Anterior cingulate cortex (tissue), 58 donors: ENCODE measurements around the gene CASKIN1.
"Not testable (repeated sequence)": the region's sequence is repeated elsewhere in the genome, so short reads cannot be mapped to it uniquely, and the experiment has no call there.

Source experiments
- DNase-seq, 58 donors: peaks; one replicate each; lab custom pipeline; 2025; lab: John Stamatoyannopoulos, UW

CASKIN1 gene

GRCh38 chr16:2210386-2211365 is 14.3 kb upstream of the CASKIN1 start, which contains the start of gene BRICD5:
Gene BRICD5 (minus strand): TSS chr16:2210863. CDS start chr16:2210833, 30 bp downstream.
- DNase-seq = no peak

GRCh38 chr16:2210009-2210332 is 13.6 kb upstream of the CASKIN1 start:
- no peak for DNase-seq

DNA sequence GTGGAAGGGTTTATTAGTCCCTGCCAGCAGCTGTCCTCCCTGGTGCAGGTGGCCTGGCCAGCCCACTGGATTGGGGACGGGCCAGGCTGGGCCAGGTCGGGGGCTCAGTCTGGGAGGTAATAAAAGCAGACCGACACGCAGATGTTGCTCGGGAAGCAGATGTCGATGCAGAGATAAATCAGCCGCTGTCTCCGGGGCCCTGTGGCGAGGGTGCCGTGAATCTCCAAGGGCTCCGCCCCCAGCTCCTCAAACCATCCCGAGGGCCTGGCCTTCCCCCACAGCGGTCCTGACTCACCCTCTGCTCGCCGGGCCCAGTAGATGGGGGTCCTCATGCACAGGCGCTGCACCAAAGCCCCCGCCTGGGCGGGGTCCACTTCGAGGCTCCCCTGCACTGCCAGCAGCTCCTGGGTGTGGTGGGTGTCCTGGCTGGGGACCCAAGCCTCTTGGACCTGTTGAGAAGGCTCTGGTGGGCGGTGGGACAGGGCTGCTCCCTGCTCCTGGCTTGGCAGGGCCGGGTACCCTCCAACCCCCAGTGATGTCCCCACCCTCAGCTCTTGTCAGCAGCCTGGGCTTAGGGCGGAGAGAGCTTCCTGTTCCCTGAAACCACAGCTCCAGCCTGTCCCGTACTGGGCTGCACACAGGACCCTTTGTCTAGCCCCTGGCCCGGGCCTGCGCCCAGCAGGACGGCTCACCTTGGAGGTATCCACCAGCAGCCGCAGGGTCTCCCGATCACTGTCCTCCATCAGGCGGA is 13.0 kb upstream of the CASKIN1 start:
- no peak for DNase-seq

GRCh38 chr16:2208772-2209171 is 12.4 kb upstream of the CASKIN1 start:
- no peak for DNase-seq

- no peak for DNase-seq
Measured at GRCh38 chr16:2208308-2208707, 11.9 kb upstream of the CASKIN1 start.

- DNase-seq = no peak
Measured at GRCh38 chr16:2207872-2208271, 11.5 kb upstream of the CASKIN1 start.

GRCh38 chr16:2206780-2207433 is 10.5 kb upstream of the CASKIN1 start:
- DNase-seq = no peak

- no peak for DNase-seq
Measured at GRCh38 chr16:2206420-2206779, 10.0 kb upstream of the CASKIN1 start.

- peak in 4 of 58 donors; percentile 45 to 67 (median 61) for DNase-seq
Measured at GRCh38 chr16:2205967-2206313, 9.5 kb upstream of the CASKIN1 start.

DNA sequence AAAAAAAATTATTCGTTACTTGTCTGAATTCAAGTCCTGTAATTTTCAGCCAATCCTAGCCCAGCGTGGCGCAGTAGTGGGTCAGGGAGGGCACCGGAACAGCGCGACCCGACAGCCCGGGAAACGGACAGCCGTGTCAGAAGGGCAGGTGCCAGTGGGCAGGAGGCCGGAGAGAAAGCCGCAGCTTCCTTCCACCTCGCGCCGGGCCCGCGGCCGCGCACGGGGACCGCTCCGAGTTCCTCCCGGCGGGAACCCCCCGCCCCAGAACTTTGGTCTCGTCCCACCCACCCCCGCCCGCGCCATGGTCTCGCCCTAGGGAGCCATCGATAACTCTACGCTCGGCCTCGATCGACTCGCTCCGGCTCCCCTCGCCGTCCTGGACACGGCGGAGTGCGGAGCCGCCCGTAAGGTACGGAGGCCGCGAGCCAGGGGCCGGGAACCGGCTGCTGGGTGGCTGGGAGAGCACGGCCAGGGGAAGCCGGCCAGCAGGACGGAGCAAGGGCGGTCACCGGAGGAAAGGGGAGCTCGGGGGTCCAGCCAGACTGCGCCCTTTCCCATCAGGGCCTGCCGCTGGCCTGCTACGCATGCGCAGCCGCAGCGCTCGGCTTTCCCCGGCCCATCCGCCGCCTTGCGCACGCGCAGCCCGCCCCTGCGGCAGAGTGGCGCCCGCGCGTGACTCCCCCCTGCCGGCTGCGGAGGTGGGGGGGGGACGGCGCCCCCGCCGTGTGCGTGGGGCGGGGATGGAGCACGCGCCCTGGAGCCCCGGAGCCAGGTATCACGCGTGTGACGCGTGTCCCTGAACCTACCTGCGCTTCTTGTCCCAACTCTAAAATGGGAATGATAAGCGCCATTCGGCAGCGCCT is 8.9 kb upstream of the CASKIN1 start, which contains the start of gene MLST8:
Gene MLST8, plus strand, starts transcription at position 351 of the 863 bp plus-strand sequence. CDS start 632 bp downstream, outside the sequence.
- DNase-seq = peak; percentile 28 to 95 (median 87)

GRCh38 chr16:2204416-2205103 is 8.2 kb upstream of the CASKIN1 start:
- DNase-seq = no peak

DNA sequence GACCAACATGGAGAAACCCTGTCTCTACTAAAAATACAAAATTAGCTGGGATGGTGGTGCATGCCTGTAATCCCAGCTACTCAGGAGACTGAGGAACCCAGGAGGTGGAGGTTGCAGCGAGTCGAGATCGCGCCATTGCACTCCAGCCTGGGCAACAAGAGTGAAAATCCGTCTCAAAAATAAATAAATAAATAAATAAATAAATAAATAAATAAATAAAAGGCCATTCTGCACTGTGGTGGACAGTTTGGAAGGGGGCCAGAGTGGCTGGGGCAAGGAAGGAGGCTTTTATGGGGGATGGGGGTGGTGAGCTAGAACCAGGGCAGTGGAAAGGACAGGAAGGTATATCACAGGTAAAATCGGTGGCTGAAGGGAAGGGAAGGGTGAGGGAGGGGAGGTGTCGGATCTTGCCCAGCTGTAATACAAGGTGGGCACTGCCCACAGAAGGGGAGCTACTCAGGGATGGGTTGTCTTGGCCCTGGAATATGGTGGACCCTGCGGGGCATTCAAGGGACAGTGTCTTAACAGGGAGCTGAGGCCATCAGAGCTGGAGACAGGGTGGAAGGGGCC is 6.8 kb upstream of the CASKIN1 start:
- DNase-seq = not testable (repeated sequence)

DNA sequence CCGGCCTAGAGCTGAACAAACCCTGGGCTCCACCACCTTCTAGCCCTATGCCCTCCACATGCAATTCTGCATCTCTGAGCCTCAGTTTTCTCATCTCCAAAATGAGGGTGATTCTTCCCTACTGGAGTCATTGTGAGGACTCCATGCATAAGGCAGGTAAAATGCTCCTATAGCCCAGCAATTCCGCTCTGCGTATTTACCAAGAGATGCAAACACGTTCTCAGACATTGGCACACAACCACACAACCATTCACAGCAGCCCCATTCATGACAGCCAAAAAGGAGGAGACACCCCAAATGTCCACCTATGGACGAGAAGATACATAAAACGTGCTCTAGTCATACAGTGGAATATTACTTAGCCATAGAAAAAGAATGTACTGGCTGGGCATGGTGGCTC is 3.9 kb upstream of the CASKIN1 start:
- no peak for DNase-seq

DNA sequence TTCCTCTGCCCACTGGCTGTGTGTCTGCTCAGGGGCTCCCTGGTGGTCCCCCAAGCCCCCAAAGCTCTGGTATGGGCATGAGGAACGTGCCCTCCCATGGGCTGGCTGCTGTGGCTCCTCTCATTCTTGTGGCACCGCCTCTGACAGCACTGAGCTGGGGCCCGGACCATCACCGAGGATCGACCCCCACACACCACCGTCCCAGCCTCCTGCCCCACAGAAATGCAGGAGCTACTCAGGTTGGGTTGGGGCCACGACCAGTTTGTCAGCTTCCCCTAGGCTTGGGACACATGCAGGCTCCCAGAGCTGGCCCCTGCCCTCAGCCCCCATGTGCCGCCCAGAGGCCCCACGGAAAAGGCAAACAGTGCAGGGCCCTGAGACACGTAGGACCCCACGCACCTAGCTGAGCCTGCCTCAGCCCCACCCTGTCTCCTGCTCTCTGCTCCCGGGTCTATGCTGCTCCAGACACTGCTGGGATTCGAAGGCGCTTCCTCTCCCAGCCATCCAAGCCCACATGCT is 3.3 kb upstream of the CASKIN1 start:
- DNase-seq = no peak

- no peak for DNase-seq
Measured at GRCh38 chr16:2199095-2199494, 2.7 kb upstream of the CASKIN1 start.

DNA sequence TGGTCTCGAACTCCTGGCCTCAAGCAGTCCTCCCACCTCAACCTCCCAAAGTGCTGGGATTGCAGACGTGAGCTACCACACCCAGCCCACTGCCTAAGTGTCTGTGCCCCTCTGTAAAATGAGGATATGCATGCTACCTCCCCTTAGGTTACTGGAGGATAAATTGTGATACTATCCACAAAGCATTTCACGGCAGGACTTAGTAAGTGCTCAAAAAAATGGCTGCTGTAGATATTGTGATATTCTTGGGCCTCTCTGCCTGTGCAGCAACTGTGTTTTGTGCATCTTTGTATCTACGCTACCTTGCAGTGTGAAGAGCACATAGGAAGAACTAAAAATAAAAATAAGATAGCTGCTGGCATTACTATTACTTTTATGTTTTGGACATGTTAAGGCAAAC is 1.9 kb upstream of the CASKIN1 start:
- no peak for DNase-seq

GRCh38 chr16:2197765-2198164 is 1.4 kb upstream of the CASKIN1 start:
- DNase-seq = no peak

- DNase-seq = no peak
Measured at GRCh38 chr16:2196981-2197511, 641 bp upstream of the CASKIN1 start.
